ENCODE results near the gene OR5K2.

Gene OR5K2

GRCh38 chr3:98540346-98540745 lies 42.9 kb downstream of the OR5K2 start:
- Histone ChIP-seq H3K4me3 (replicated peaks; ENCODE audit: insufficient read depth, low read length) (no peak overlapping the region), H3K27ac (replicated peaks) (no peak overlapping the region)
- DNase-seq (ENCODE audit: low read depth in 1 of 2, low spot score in 1 of 2): no peak

GRCh38 chr3:98541695-98542094 lies 44.2 kb downstream of the OR5K2 start:
- H3K4me3 ChIP-seq (replicated peaks; ENCODE audit: insufficient read depth, low read length): no peak overlapping the region
- TF ChIP-seq REST (IDR thresholded peaks at IDR 0.05; ENCODE audit: insufficient replicate concordance, low read depth) (no peak), SPI1 (IDR thresholded peaks at IDR 0.05; ENCODE audit: borderline replicate concordance, low read depth) (no peak), POLR2AphosphoS5 (IDR thresholded peaks at IDR 0.05; ENCODE audit: low read depth) (no peak), CTCF (IDR thresholded peaks at IDR 0.05; ENCODE audit: insufficient read depth, low read length) (no peak), GABPA (IDR thresholded peaks at IDR 0.05; ENCODE audit: low read depth) (no peak)
- H3K27me3 ChIP-seq (ENCODE audit: insufficient read depth, poor library complexity, severe bottlenecking): no peaks in the 10 kb centered on the region
- H3K27ac ChIP-seq (replicated peaks): no peak overlapping the region
- DNase-seq (ENCODE audit: low read depth in 1 of 2, low spot score in 1 of 2): no peak

More at GRCh38 chr3:98540346-98540745, 42.9 kb downstream of the OR5K2 start:
- TF ChIP-seq GABPA (IDR thresholded peaks at IDR 0.05; ENCODE audit: low read depth) (no peak), POLR2AphosphoS5 (IDR thresholded peaks at IDR 0.05; ENCODE audit: low read depth) (no peak), REST (IDR thresholded peaks at IDR 0.05; ENCODE audit: insufficient replicate concordance, low read depth) (no peak), SPI1 (IDR thresholded peaks at IDR 0.05; ENCODE audit: borderline replicate concordance, low read depth) (no peak), CTCF (IDR thresholded peaks at IDR 0.05; ENCODE audit: insufficient read depth, low read length) (no peak)
- H3K27me3 ChIP-seq (ENCODE audit: insufficient read depth, poor library complexity, severe bottlenecking): no peaks in the 10 kb centered on the region

GRCh38 chr3:98542623-98543022 lies 45.1 kb downstream of the OR5K2 start:
- TF ChIP-seq REST (IDR thresholded peaks at IDR 0.05; ENCODE audit: insufficient replicate concordance, low read depth): no peak
- no peak for TF ChIP-seq CTCF (IDR thresholded peaks at IDR 0.05; ENCODE audit: insufficient read depth, low read length)
- no peak for TF ChIP-seq SPI1 (IDR thresholded peaks at IDR 0.05; ENCODE audit: borderline replicate concordance, low read depth)
- no peak for TF ChIP-seq POLR2AphosphoS5 (IDR thresholded peaks at IDR 0.05; ENCODE audit: low read depth)
- TF ChIP-seq GABPA (IDR thresholded peaks at IDR 0.05; ENCODE audit: low read depth): no peak
- Histone ChIP-seq H3K4me3 (replicated peaks; ENCODE audit: insufficient read depth, low read length) (no peak overlapping the region), H3K27me3 (ENCODE audit: insufficient read depth, poor library complexity, severe bottlenecking) (no peaks in the 10 kb centered on the region), H3K27ac (replicated peaks) (no peak overlapping the region)
- no peak for DNase-seq (ENCODE audit: low read depth in 1 of 2, low spot score in 1 of 2)
